H9 (cell line): ENCODE data around the gene CRYM. TPM values are rescaled to one million over a fixed set of nuclear protein-coding genes. Genes with fewer than 3 reads are reported as not detected.

ENCODE experiments used
- DNase-seq: peaks from one replicate; pipeline ENCODE4 v3.0.0-alpha.2; 2017
- H2AFZ ChIP-seq: one replicate; pipeline ENCODE4 v1.6.1; 2013; ENCODE audit warnings: mild to moderate bottlenecking, low read length, control low read depth, moderate library complexity
- H2AK5ac ChIP-seq: 2 replicates; pipeline ENCODE4 v1.6.1; 2013; ENCODE audit warnings: low read length, control low read depth, mixed read lengths; ENCODE audit not compliant: insufficient read length
- H2BK120ac ChIP-seq: one replicate; pipeline ENCODE4 v1.6.1; 2013; ENCODE audit warnings: low read depth, mild to moderate bottlenecking, low read length, control low read depth, inconsistent platforms; ENCODE audit not compliant: poor library complexity, severe bottlenecking
- H2BK12ac ChIP-seq: 2 replicates; pipeline ENCODE4 v1.6.1; 2013; ENCODE audit warnings: low read length, control low read depth, mixed read lengths, low read depth; ENCODE audit not compliant: insufficient read length
- H2BK15ac ChIP-seq: 2 replicates; pipeline ENCODE4 v1.6.1; 2013; ENCODE audit warnings: low read depth, low read length, control low read depth
- H2BK20ac ChIP-seq: one replicate; pipeline ENCODE4 v1.6.1; 2013; ENCODE audit warnings: low read depth, mild to moderate bottlenecking, low read length, control low read depth, inconsistent platforms; ENCODE audit not compliant: poor library complexity, severe bottlenecking
- H2BK5ac ChIP-seq: 2 replicates; pipeline ENCODE4 v1.6.1; 2013; ENCODE audit warnings: low read length, control low read depth, mixed read lengths; ENCODE audit not compliant: insufficient read length
- H3K14ac ChIP-seq: 2 replicates; pipeline ENCODE4 v1.6.1; 2013; ENCODE audit warnings: low read length, control low read depth; ENCODE audit not compliant: insufficient read depth
- H3K18ac ChIP-seq: 2 replicates; pipeline ENCODE4 v1.6.1; 2013; ENCODE audit warnings: low read depth, mild to moderate bottlenecking, mixed read lengths, low read length, control low read depth; ENCODE audit not compliant: insufficient read length
- H3K23ac ChIP-seq: 2 replicates; pipeline ENCODE4 v1.6.1; 2013; ENCODE audit warnings: low read length, control low read depth, mixed read lengths, low read depth; ENCODE audit not compliant: insufficient read length
- H3K23me2 ChIP-seq: 2 replicates; pipeline ENCODE4 v1.6.1; 2013; ENCODE audit warnings: low read depth, mild to moderate bottlenecking, mixed read lengths, low read length, control low read depth; ENCODE audit not compliant: insufficient read length, poor library complexity, severe bottlenecking
- H3K27ac ChIP-seq: 2 replicates; pipeline ENCODE4 v1.5.1; 2013; ENCODE audit warnings: low read length, control low read depth, mixed read lengths, low read depth; ENCODE audit not compliant: insufficient read length
- H3K27me3 ChIP-seq: 2 replicates; pipeline ENCODE4 v1.6.1; 2013; ENCODE audit warnings: low read length, control low read depth, inconsistent platforms; ENCODE audit not compliant: insufficient read depth
- H3K4ac ChIP-seq: 2 replicates; pipeline ENCODE4 v1.6.1; 2013; ENCODE audit warnings: low read depth, mild to moderate bottlenecking, control low read depth, inconsistent platforms, low read length, moderate library complexity
- H3K4me1 ChIP-seq: 2 replicates; pipeline ENCODE4 v1.6.1; 2013; ENCODE audit warnings: low read length, control low read depth, inconsistent platforms; ENCODE audit not compliant: insufficient read depth
- H3K4me2 ChIP-seq: 2 replicates; pipeline ENCODE4 v1.6.1; 2013; ENCODE audit warnings: low read length, control low read depth, mixed read lengths; ENCODE audit not compliant: insufficient read length, insufficient read depth
- H3K56ac ChIP-seq: 2 replicates; pipeline ENCODE4 v1.6.1; 2013; ENCODE audit warnings: low read depth, mild to moderate bottlenecking, mixed read lengths, low read length, control low read depth; ENCODE audit not compliant: insufficient read length
- H3K79me1 ChIP-seq: 2 replicates; pipeline ENCODE4 v1.6.1; 2013; ENCODE audit warnings: low read depth, mild to moderate bottlenecking, moderate library complexity, low read length, control low read depth, inconsistent platforms; ENCODE audit not compliant: insufficient read depth, poor library complexity, severe bottlenecking
- H3K79me2 ChIP-seq: 2 replicates; pipeline ENCODE4 v1.6.1; 2013; ENCODE audit warnings: low read length, control low read depth, inconsistent platforms; ENCODE audit not compliant: insufficient read depth
- H3K9ac ChIP-seq: 2 replicates; pipeline ENCODE4 v1.6.1; 2013; ENCODE audit warnings: low read length, control low read depth, mixed read lengths; ENCODE audit not compliant: insufficient read length; ENCODE audit errors: extremely low read depth
- H3K9me3 ChIP-seq: one replicate; pipeline ENCODE4 v1.6.1; 2013; ENCODE audit warnings: low read depth, low read length, inconsistent platforms; ENCODE audit not compliant: control insufficient read depth
- H3T11ph ChIP-seq: one replicate; pipeline ENCODE4 v1.6.1; 2013; ENCODE audit warnings: mild to moderate bottlenecking, low read length, control low read depth, inconsistent platforms
- H4K20me1 ChIP-seq: one replicate; pipeline ENCODE4 v1.6.1; 2013; ENCODE audit not compliant: control insufficient read depth, insufficient read length, insufficient read depth
- H4K5ac ChIP-seq: 2 replicates; pipeline ENCODE4 v1.6.1; 2013; ENCODE audit warnings: low read depth, mild to moderate bottlenecking, mixed read lengths, low read length, control low read depth; ENCODE audit not compliant: insufficient read length
- H4K8ac ChIP-seq: replicated peaks from 2 replicates; pipeline ENCODE4 v1.6.1; 2013; ENCODE audit warnings: low read length, control low read depth, mixed read lengths, low read depth; ENCODE audit not compliant: insufficient read length
- H4K91ac ChIP-seq: 2 replicates; pipeline ENCODE4 v1.6.1; 2013; ENCODE audit warnings: low read depth, mild to moderate bottlenecking, moderate library complexity, mixed read lengths, low read length, control low read depth; ENCODE audit not compliant: insufficient read length
- H3K27ac Mint-ChIP-seq, 3 experiments: 2 replicates in 2 of 3; 3 replicates in 1 of 3; pipeline ENCODE4 v1.8.0; 2020 to 2021; ENCODE audit warnings: mixed read lengths in 3 of 3, mild to moderate bottlenecking in 1 of 3, moderate library complexity in 1 of 3
- H3K27me3 Mint-ChIP-seq: 2 replicates; pipeline ENCODE4 v1.8.0; 2021; ENCODE audit warnings: low read depth, mild to moderate bottlenecking, moderate library complexity, mixed read lengths
- H3K36me3 Mint-ChIP-seq, 3 experiments: 2 replicates in 2 of 3; 3 replicates in 1 of 3; pipeline ENCODE4 v1.8.0; 2020 to 2021; ENCODE audit warnings: low read depth in 3 of 3, mixed read lengths in 3 of 3; ENCODE audit not compliant: insufficient read depth in 1 of 3
- H3K4me1 Mint-ChIP-seq, 2 experiments: 2 replicates each; pipeline ENCODE4 v1.8.0; 2020; ENCODE audit warnings: mixed read lengths in 2 of 2
- H3K4me3 Mint-ChIP-seq, 2 experiments: 2 replicates in 1 of 2; 3 replicates in 1 of 2; pipeline ENCODE4 v1.8.0; 2020 to 2021; ENCODE audit warnings: mild to moderate bottlenecking in 2 of 2, mixed read lengths in 2 of 2, moderate library complexity in 1 of 2
- H3K9me3 Mint-ChIP-seq, 2 experiments: 2 replicates in 1 of 2; 3 replicates in 1 of 2; pipeline ENCODE4 v1.8.0; 2020; ENCODE audit warnings: mild to moderate bottlenecking in 2 of 2, mixed read lengths in 2 of 2, moderate library complexity in 1 of 2
- WGBS: extraction: QIAGEN DNeasy Blood & Tissue Kit; methylation state at CpG from one replicate; pipeline ENCODE4 v1.1.7; 2013; ENCODE audit warnings: missing lambda C conversion rate, low lambda C conversion rate, mixed read lengths; ENCODE audit not compliant: insufficient read length; ENCODE audit errors: extremely low coverage; 5-methylcytosine and 5-hydroxymethylcytosine counted together
- total RNA-seq: library from RNA; stranded (reverse); gene quantifications from 2 replicates; pipeline ENCODE4 v1.2.1, GENCODE V29; 2021
- TF ChIP-seq, protein P1 (sequence below): fragments of 200-600 bp; sonication (generic); conservative IDR thresholded peaks from 3 replicates; pipeline ENCODE4 v1.8.0; 2021; ENCODE audit warnings: antibody characterized with exemption, mild to moderate bottlenecking

CRYM gene
- total RNA-seq, 1 experiment from 2014 or later: 17.8 TPM

DNA sequence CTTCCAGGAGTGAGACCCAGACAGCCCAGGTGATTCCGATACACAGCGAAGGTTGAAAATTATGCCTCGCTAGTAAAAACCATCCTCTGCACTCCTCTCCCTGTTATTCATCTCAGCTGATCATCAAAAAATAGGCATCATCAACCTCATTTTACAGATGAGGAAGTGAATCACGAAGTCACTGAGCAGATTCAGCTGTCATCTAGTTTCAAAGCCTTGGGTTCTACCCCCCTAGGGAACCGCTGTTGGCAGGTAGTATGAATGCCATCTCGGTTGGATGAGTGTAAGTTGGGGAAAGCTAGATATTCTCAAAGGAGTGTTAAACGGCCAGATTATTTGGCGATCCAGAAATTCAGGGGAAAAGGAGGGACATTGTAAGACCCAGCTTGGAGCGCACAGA lies 2.0 kb downstream of the CRYM start:
- H4K20me1 ChIP-seq: no peaks in the 10 kb centered on the region
- H3K14ac ChIP-seq: no peak overlapping the region
- no peak overlapping the region for H3K27ac ChIP-seq
- H2AK5ac ChIP-seq: no peak overlapping the region
- no peak overlapping the region for H3K18ac ChIP-seq
- no peak overlapping the region for H2BK15ac ChIP-seq
- H3T11ph ChIP-seq: no peak overlapping the region
- no CpG with 5 or more reads among the region's 9 CpGs for WGBS
- no peak overlapping the region for H4K8ac ChIP-seq
- no peaks in the 10 kb centered on the region for H3K27me3 ChIP-seq
- H3K4me1 Mint-ChIP-seq: peaks cover 30 to 37% of the 10 kb centered on the region in 2 experiments
- no peak overlapping the region for H4K91ac ChIP-seq
- peaks cover 6% of the 10 kb centered on the region for H3K4me1 ChIP-seq
- H2AFZ ChIP-seq: no peak overlapping the region
- no peaks in the 10 kb centered on the region for H3K9me3 ChIP-seq
- H3K4ac ChIP-seq: no peak overlapping the region
- peaks cover 5% of the 10 kb centered on the region for H3K23me2 ChIP-seq
- H3K27ac Mint-ChIP-seq: no peak overlapping the region
- no peak overlapping the region for H2BK5ac ChIP-seq
- no peak overlapping the region for H2BK20ac ChIP-seq
- no peaks in the 10 kb centered on the region for H3K9me3 Mint-ChIP-seq
- H4K5ac ChIP-seq: no peak overlapping the region
- no peaks in the 10 kb centered on the region for H3K79me1 ChIP-seq
- peaks cover 49% of the 10 kb centered on the region for H3K27me3 Mint-ChIP-seq
- TF ChIP-seq, protein P1, sequence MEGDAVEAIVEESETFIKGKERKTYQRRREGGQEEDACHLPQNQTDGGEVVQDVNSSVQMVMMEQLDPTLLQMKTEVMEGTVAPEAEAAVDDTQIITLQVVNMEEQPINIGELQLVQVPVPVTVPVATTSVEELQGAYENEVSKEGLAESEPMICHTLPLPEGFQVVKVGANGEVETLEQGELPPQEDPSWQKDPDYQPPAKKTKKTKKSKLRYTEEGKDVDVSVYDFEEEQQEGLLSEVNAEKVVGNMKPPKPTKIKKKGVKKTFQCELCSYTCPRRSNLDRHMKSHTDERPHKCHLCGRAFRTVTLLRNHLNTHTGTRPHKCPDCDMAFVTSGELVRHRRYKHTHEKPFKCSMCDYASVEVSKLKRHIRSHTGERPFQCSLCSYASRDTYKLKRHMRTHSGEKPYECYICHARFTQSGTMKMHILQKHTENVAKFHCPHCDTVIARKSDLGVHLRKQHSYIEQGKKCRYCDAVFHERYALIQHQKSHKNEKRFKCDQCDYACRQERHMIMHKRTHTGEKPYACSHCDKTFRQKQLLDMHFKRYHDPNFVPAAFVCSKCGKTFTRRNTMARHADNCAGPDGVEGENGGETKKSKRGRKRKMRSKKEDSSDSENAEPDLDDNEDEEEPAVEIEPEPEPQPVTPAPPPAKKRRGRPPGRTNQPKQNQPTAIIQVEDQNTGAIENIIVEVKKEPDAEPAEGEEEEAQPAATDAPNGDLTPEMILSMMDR: no peak
- H3K79me2 ChIP-seq: no peaks in the 10 kb centered on the region
- H2BK120ac ChIP-seq: no peak overlapping the region
- H3K23ac ChIP-seq: no peak overlapping the region
- H3K4me3 Mint-ChIP-seq: no peak overlapping the region
- no peak overlapping the region for H3K56ac ChIP-seq
- no peak overlapping the region for H3K9ac ChIP-seq
- no peak overlapping the region for H3K4me2 ChIP-seq
- H2BK12ac ChIP-seq: no peak overlapping the region
- H3K36me3 Mint-ChIP-seq: 0 out of 7 replicates have a peak, but pooled peaks cover 0 to 6% (median 0%) of the 10 kb centered on the region in 3 experiments
- no peak for DNase-seq
